Measurements from ENCODE around the gene FIGNL1.

Gene FIGNL1

GRCh38 chr7:50399206-50399605 lies 50.9 kb downstream of the FIGNL1 start:
- no peak for DNase-seq (ENCODE audit: low read depth in 1 of 2, low spot score in 1 of 2)

GRCh38 chr7:50397971-50398324 lies 52.2 kb downstream of the FIGNL1 start:
- DNase-seq (ENCODE audit: low read depth in 1 of 2, low spot score in 1 of 2) = no peak

DNA sequence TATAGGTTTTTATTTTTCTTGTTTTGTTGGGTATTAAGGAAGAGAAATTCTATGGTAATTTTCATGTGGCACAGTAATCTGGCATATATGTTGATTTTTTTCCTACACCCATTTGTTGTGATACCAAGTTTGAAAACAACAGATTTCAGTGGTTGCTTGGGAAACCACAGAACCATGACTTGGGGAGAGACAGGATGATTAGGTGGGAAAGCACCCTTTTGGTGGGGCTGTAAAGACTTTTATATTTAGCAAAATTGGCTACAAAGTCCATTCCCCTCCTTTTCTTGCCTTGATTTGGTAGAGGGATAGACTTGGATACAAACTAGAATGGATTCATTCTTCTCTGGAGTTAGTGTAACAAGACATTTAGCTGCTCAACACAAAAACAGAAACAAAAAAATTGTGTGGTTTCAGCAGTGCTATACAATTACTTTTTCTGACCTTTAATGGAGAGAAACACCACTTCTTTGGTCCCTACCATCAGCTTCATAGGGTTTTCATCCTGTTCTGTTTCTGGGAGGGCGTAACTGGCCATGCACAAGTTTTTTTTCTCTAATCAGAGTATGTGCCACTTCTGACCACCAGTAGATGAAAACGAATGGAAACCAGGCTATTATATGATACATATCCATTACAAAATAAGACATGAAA lies 52.7 kb downstream of the FIGNL1 start:
- no peak for DNase-seq (ENCODE audit: low read depth in 1 of 2, low spot score in 1 of 2)

DNA sequence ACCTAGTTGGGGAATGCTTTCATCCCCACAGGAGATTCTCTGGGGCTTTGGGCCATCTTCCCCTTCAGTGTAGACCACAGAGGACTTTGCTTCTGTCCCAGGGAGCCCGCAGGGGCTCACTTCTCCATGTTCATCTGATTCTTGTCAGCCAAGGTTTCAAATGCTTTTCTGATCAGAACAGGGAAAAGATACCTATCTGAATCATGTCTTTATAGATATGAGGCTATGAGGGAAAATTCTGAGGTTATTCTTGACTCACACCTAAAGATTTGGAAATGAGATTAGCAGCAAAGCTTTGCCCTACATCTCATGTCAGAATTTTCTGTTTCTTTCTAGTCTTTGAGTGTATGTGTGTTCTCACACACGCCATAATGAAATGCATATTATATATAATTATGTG lies 53.3 kb downstream of the FIGNL1 start:
- DNase-seq (ENCODE audit: low read depth in 1 of 2, low spot score in 1 of 2) = no peak

DNA sequence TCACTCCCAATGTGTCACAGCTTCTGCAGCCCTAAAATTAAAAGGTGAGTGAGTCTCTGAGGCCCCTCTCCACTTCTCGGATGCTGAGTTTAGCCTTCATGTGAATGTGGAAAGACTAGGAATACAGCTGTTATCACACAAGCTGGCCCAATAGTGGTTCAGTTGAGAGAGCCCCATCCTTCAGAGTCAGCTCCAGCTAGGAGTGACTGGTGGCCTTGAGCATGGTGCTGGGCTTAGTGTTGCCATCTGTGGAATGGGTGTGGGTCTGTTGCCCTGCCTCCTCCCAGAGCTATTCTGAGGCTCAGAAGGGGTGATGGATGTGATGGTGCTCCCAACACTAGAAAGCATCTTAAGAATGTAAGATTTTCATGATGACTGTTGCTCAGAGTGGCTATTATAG lies 55.8 kb downstream of the FIGNL1 start:
- DNase-seq (ENCODE audit: low read depth in 1 of 2, low spot score in 1 of 2) = no peak

Data from activated T-helper 1 cell treated with anti-CD3 and anti-CD28 coated beads, Interleukin-2, amount 50 U/mL, for 16 hours (primary cell).